ENCODE results near the gene SLC22A17.

DNA sequence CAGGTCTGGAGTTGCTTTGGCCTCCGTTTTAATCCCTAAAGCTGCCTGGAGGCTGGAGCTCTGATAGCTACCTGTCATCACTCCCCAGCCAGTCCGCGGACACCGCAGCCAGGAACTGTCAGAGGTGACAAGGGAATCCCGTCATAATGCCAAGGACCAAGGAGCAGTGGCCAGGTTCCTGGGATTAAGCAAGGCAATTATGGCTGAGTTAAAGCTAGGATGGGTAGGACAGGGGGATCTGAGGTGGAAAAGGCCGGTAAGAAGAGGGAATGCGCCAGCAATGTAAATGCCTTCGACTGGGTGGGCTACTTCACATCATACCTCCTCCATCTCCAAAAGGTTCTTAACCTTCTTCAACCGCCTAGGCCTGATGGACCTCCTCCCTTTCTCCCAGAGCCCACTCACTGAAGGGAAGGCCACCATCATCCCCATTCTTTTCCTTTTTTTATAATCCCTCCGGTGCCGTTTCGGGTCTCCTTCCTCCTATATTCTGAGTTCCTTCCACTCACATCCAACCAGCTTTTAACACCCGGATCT, 51.9 kb downstream of the SLC22A17 start:
- TF ChIP-seq, protein P1, sequence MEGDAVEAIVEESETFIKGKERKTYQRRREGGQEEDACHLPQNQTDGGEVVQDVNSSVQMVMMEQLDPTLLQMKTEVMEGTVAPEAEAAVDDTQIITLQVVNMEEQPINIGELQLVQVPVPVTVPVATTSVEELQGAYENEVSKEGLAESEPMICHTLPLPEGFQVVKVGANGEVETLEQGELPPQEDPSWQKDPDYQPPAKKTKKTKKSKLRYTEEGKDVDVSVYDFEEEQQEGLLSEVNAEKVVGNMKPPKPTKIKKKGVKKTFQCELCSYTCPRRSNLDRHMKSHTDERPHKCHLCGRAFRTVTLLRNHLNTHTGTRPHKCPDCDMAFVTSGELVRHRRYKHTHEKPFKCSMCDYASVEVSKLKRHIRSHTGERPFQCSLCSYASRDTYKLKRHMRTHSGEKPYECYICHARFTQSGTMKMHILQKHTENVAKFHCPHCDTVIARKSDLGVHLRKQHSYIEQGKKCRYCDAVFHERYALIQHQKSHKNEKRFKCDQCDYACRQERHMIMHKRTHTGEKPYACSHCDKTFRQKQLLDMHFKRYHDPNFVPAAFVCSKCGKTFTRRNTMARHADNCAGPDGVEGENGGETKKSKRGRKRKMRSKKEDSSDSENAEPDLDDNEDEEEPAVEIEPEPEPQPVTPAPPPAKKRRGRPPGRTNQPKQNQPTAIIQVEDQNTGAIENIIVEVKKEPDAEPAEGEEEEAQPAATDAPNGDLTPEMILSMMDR (IDR thresholded peaks at IDR 0.05): no peak
- TF ChIP-seq POLR2A (IDR thresholded peaks at IDR 0.05): no peak

Measured in right lobe of liver (tissue), 4 donors.